ACC112 (cell line): ENCODE results near the gene APCDD1L.

ENCODE experiments used
- H2AFZ ChIP-seq: fragments of 200-600 bp; sonication (generic); one replicate; pipeline ENCODE4 v1.6.0; 2017; ENCODE audit warnings: antibody characterized with exemption, low read length; ENCODE audit not compliant: unreplicated experiment
- H3K27ac ChIP-seq: fragments of 200-600 bp; sonication (generic); 2 replicates; pipeline ENCODE4 v1.5.1; 2014; ENCODE audit warnings: low read depth, mild to moderate bottlenecking, antibody characterized with exemption, low read length, moderate library complexity
- H3K27me3 ChIP-seq: fragments of 200-600 bp; sonication (generic); 2 replicates; pipeline ENCODE4 v1.6.1; 2014; ENCODE audit warnings: mild to moderate bottlenecking, antibody characterized with exemption, low read length, moderate library complexity, mixed read lengths; ENCODE audit not compliant: insufficient read depth
- H3K36me3 ChIP-seq: fragments of 200-600 bp; sonication (generic); 2 replicates; pipeline ENCODE4 v1.6.1; 2016; ENCODE audit warnings: mild to moderate bottlenecking, antibody characterized with exemption, low read length, moderate library complexity, mixed read lengths; ENCODE audit not compliant: insufficient read depth
- H3K4me1 ChIP-seq: fragments of 200-600 bp; sonication (generic); one replicate; pipeline ENCODE4 v1.6.1; 2016; ENCODE audit warnings: low read length, mixed read lengths; ENCODE audit not compliant: insufficient read depth, unreplicated experiment, control insufficient read depth
- H3K4me3 ChIP-seq: fragments of 200-600 bp; sonication (generic); 2 replicates; pipeline ENCODE4 v1.5.1; 2014; ENCODE audit warnings: mild to moderate bottlenecking, low read depth, low read length
- H3K79me2 ChIP-seq: fragments of 200-600 bp; sonication (generic); one replicate; pipeline ENCODE4 v1.6.0; 2016; ENCODE audit warnings: low read length; ENCODE audit not compliant: control insufficient read depth, unreplicated experiment, insufficient read depth

The APCDD1L gene

GRCh38 chr20:58498470-58499068, 16.6 kb downstream of the APCDD1L start:
- H3K36me3 ChIP-seq: no peaks in the 10 kb centered on the region; the same call in 1 of the 2 replicates
- H3K4me1 ChIP-seq: no peaks in the 10 kb centered on the region
- no peak overlapping the region for H2AFZ ChIP-seq
- H3K27ac ChIP-seq: no peak overlapping the region
- H3K27me3 ChIP-seq: no peaks in the 10 kb centered on the region
- H3K79me2 ChIP-seq: no peaks in the 10 kb centered on the region
- no peak overlapping the region for H3K4me3 ChIP-seq

GRCh38 chr20:58497724-58498469, 17.3 kb downstream of the APCDD1L start:
- Histone ChIP-seq H3K27me3 (no peaks in the 10 kb centered on the region), H3K4me3 (no peak overlapping the region), H3K4me1 (no peaks in the 10 kb centered on the region), H3K79me2 (no peaks in the 10 kb centered on the region), H3K36me3 (no peaks in the 10 kb centered on the region), H3K27ac (no peak overlapping the region), H2AFZ (no peak overlapping the region)

- Histone ChIP-seq H2AFZ (no peak overlapping the region), H3K4me1 (no peaks in the 10 kb centered on the region), H3K27me3 (no peaks in the 10 kb centered on the region), H3K4me3 (no peak overlapping the region), H3K36me3 (no peaks in the 10 kb centered on the region), H3K27ac (no peak overlapping the region), H3K79me2 (no peaks in the 10 kb centered on the region)
Measured at GRCh38 chr20:58497076-58497641, 18.0 kb downstream of the APCDD1L start.

- Histone ChIP-seq H3K4me3 (no peak overlapping the region), H3K27me3 (no peaks in the 10 kb centered on the region), H3K79me2 (no peaks in the 10 kb centered on the region), H3K4me1 (no peaks in the 10 kb centered on the region), H3K36me3 (no peaks in the 10 kb centered on the region), H3K27ac (no peak overlapping the region), H2AFZ (no peak overlapping the region)
Measured at GRCh38 chr20:58496429-58496769, 18.8 kb downstream of the APCDD1L start.

GRCh38 chr20:58495623-58496428, 19.4 kb downstream of the APCDD1L start:
- H3K27me3 ChIP-seq: no peaks in the 10 kb centered on the region
- H3K4me3 ChIP-seq: no peak overlapping the region
- no peak overlapping the region for H2AFZ ChIP-seq
- H3K79me2 ChIP-seq: no peaks in the 10 kb centered on the region
- H3K4me1 ChIP-seq: no peaks in the 10 kb centered on the region
- H3K36me3 ChIP-seq: no peaks in the 10 kb centered on the region
- no peak overlapping the region for H3K27ac ChIP-seq

- no peak overlapping the region for H2AFZ ChIP-seq
- no peaks in the 10 kb centered on the region for H3K27me3 ChIP-seq
- no peaks in the 10 kb centered on the region for H3K4me1 ChIP-seq
- H3K79me2 ChIP-seq: no peaks in the 10 kb centered on the region
- no peaks in the 10 kb centered on the region for H3K36me3 ChIP-seq
- no peak overlapping the region for H3K27ac ChIP-seq
- H3K4me3 ChIP-seq: no peak overlapping the region
Measured at GRCh38 chr20:58494923-58495622, 20.1 kb downstream of the APCDD1L start.

- Histone ChIP-seq H3K4me3 (no peak overlapping the region), H3K4me1 (no peaks in the 10 kb centered on the region), H2AFZ (no peak overlapping the region), H3K36me3 (peaks cover 9% of the 10 kb centered on the region; the same call in 1 of the 2 replicates), H3K27ac (no peak overlapping the region), H3K27me3 (no peaks in the 10 kb centered on the region), H3K79me2 (no peaks in the 10 kb centered on the region)
Measured at GRCh38 chr20:58492795-58493524, 22.2 kb downstream of the APCDD1L start.

- Histone ChIP-seq H3K4me3 (no peak overlapping the region), H3K4me1 (no peaks in the 10 kb centered on the region), H3K27ac (no peak overlapping the region), H2AFZ (no peak overlapping the region), H3K36me3 (peaks cover 15% of the 10 kb centered on the region), H3K79me2 (no peaks in the 10 kb centered on the region), H3K27me3 (no peaks in the 10 kb centered on the region)
Measured at GRCh38 chr20:58492074-58492718, 23.0 kb downstream of the APCDD1L start.

- peaks cover 3% of the 10 kb centered on the region for H3K4me1 ChIP-seq
Measured at GRCh38 chr20:58486207-58486606, 29.0 kb downstream of the APCDD1L start.

More at GRCh38 chr20:58486207-58486606, 29.0 kb downstream of the APCDD1L start:
- H3K79me2 ChIP-seq: no peaks in the 10 kb centered on the region
- H3K4me3 ChIP-seq: no peak overlapping the region
- H3K27ac ChIP-seq: no peak overlapping the region
- H3K36me3 ChIP-seq: peaks cover 29% of the 10 kb centered on the region
- no peak overlapping the region for H2AFZ ChIP-seq
- H3K27me3 ChIP-seq: no peaks in the 10 kb centered on the region
